HepG2 (cell line): ENCODE data around the gene RRP8. TPM values are rescaled to one million over a fixed set of nuclear protein-coding genes. Genes with fewer than 3 reads are reported as not detected.

Experiments used
- ATAC-seq: fragments of 200-7000 bp; cut with Tn5 transposase; 3 replicates; pipeline ENCODE4 v1.9.1; 2020; ENCODE audit warnings: mild to moderate bottlenecking, moderate library complexity
- BruUV-seq: library from RNA; stranded (reverse); fragments of 400-500 nt; replicated peaks from 2 replicates; lab custom pipeline; 2021; lab: Mats Ljungman, UMichigan
- CTCF ChIA-PET: fragments of 300-600 bp; formaldehyde crosslinking; extraction: SDS; loops from one replicate; lab custom pipeline; 2021; ENCODE audit warnings: low total read pairs, inconsistent platforms, low intra/inter-chr PET ratio; lab: Yijun Ruan, JAX
- POLR2A ChIA-PET: fragments of 350-600 bp; sonication (Branson Sonifier 250); formaldehyde crosslinking; loops from one replicate; lab custom pipeline; 2020; ENCODE audit warnings: antibody characterized with exemption, inconsistent platforms; lab: Yijun Ruan, JAX
- DNase-seq: peaks from one replicate; pipeline ENCODE4 v3.0.0-alpha.2; 2015; ENCODE audit warnings: low spot score
- FAIRE-seq: peaks from 3 replicates; lab custom pipeline; 2011; peaks lifted over from hg19 to GRCh38; lab: Jason Lieb, UNC
- H2AFZ ChIP-seq: one replicate; pipeline ENCODE4 v1.6.1; 2011; ENCODE audit warnings: low read length, inconsistent platforms
- H3K27ac ChIP-seq: fragments of 300-600 bp; 3 replicates; pipeline ENCODE4 v1.8.0; 2011; ENCODE audit warnings: mixed run types, mild to moderate bottlenecking, mixed read lengths, low read length, inconsistent platforms; ENCODE audit not compliant: insufficient read depth; ENCODE audit errors: extremely low read length
- H3K27me3 ChIP-seq, 2 experiments: fragments of 200-600 bp in 1 of 2; 2 replicates in 1 of 2; 3 replicates in 1 of 2; pipeline versions ENCODE4 v1.6.0 to v1.8.0; 2011; ENCODE audit warnings: low read length in 2 of 2, mild to moderate bottlenecking in 2 of 2, moderate library complexity in 2 of 2, inconsistent platforms in 1 of 2; ENCODE audit not compliant: insufficient read depth in 2 of 2, control insufficient read depth in 1 of 2
- H3K36me3 ChIP-seq, 2 experiments: fragments of 200-600 bp in 1 of 2; replicated peaks in 1 of 2; 2 replicates in 1 of 2; 3 replicates in 1 of 2; pipeline versions ENCODE4 v1.5.1 to v1.8.0; 2011; ENCODE audit warnings: low read length in 2 of 2, inconsistent platforms in 1 of 2; ENCODE audit not compliant: insufficient read depth in 2 of 2, control insufficient read depth in 1 of 2
- H3K4me1 ChIP-seq: 2 replicates; pipeline ENCODE4 v1.5.1; 2012; ENCODE audit warnings: low read length, inconsistent platforms; ENCODE audit not compliant: insufficient read depth
- H3K4me2 ChIP-seq: 2 replicates; pipeline ENCODE4 v1.6.0; 2011; ENCODE audit warnings: low read depth, low read length, inconsistent platforms
- H3K4me3 ChIP-seq, 3 experiments: fragments of 200-600 bp in 1 of 3; sonication (generic), shearing (Covaris generic) in 1 of 3; replicated peaks in 1 of 3; 2 replicates each; pipeline ENCODE4 v1.5.1; 2011 to 2016; ENCODE audit warnings: low read length in 3 of 3, inconsistent platforms in 2 of 3, low read depth in 2 of 3, mild to moderate bottlenecking in 2 of 3, control low read depth in 1 of 3, mixed read lengths in 1 of 3; ENCODE audit not compliant: insufficient read depth in 1 of 3
- H3K79me2 ChIP-seq: one replicate; pipeline ENCODE4 v1.6.1; 2011; ENCODE audit warnings: low read length, inconsistent platforms; ENCODE audit not compliant: insufficient read depth
- H3K9ac ChIP-seq: 2 replicates; pipeline ENCODE4 v1.6.0; 2011; ENCODE audit warnings: mild to moderate bottlenecking, low read depth, low read length, inconsistent platforms; ENCODE audit not compliant: insufficient read depth
- H3K9me3 ChIP-seq: 2 replicates; pipeline ENCODE4 v1.5.1; 2012; ENCODE audit warnings: mild to moderate bottlenecking, low read length
- H4K20me1 ChIP-seq: 2 replicates; pipeline ENCODE4 v1.6.0; 2011; ENCODE audit warnings: inconsistent platforms, mild to moderate bottlenecking, low read length, moderate library complexity; ENCODE audit not compliant: insufficient read depth
- MIXL1 ChIP-seq: IDR thresholded peaks from 2 replicates; pipeline ENCODE4 v1.6.1; 2016
- PPARG ChIP-seq: conservative IDR thresholded peaks from 2 replicates; pipeline ENCODE4 v1.6.1; 2016; ENCODE audit warnings: missing biosample characterization, missing genetic modification reagents
- RELA ChIP-seq: sonication (generic); formaldehyde crosslinking; IDR thresholded peaks from 2 replicates; pipeline ENCODE4 v1.4.0; 2020; ENCODE audit warnings: missing genetic modification reagents
- ZNF280B ChIP-seq: sonication (generic); formaldehyde crosslinking; IDR thresholded peaks from 2 replicates; pipeline ENCODE4 v1.5.0; 2020; ENCODE audit warnings: missing genetic modification reagents, mild to moderate bottlenecking, borderline replicate concordance
- ZSCAN29 ChIP-seq: sonication (generic); formaldehyde crosslinking; conservative IDR thresholded peaks from 2 replicates; pipeline ENCODE4 v1.4.0; 2020; ENCODE audit warnings: mild to moderate bottlenecking, missing genetic modification reagents
- WGBS: methylation state at CpG from one replicate; pipeline ENCODE4 v1.1.6; 2017; ENCODE audit warnings: low lambda C conversion rate; 5-methylcytosine and 5-hydroxymethylcytosine counted together
- in situ Hi-C: cut with HindIII; loops from 2 replicates; pipeline ENCODE4 v1.10.0; 2017; ENCODE audit warnings: low pct_unique_long_range_greater_than_20kb; ENCODE audit not compliant: extremely low pct_ligation_motif_present
- intact Hi-C: fragments of 100-400 bp; cut with micrococcal nuclease; formaldehyde crosslinking; loops from one replicate; pipeline ENCODE4 v1.10.0; 2022; ENCODE audit not compliant: unreplicated experiment
- polyA plus RNA-seq, 8 experiments: library from polyadenylated mRNA; depleted of rRNA in 3 of 8; stranded (reverse) in 7 of 8; unstranded in 1 of 8; fragments of >200 nt; fragmentation: Illumina TruSeq in 4 of 8; extraction: Trizol in 4 of 8; gene quantifications; 2 replicates each; pipeline versions ENCODE4 v1.2.1 to v1.2.3, GENCODE V29; 2011 to 2016; ENCODE audit warnings: low read depth in 4 of 8, missing spikeins in 1 of 8, mixed read lengths in 1 of 8; ENCODE audit not compliant: insufficient read depth in 1 of 8
- total RNA-seq, 5 experiments: library from RNA; depleted of rRNA; stranded (reverse); fragments of >200 nt; fragmentation: Illumina TruSeq; extraction: Trizol; gene quantifications; 2 replicates each; pipeline ENCODE4 v1.2.3, GENCODE V29; 2016; ENCODE audit warnings: low read depth in 1 of 5
- TF ChIP-seq, protein P1 (sequence below): sonication (generic); formaldehyde crosslinking; IDR thresholded peaks from 2 replicates; pipeline ENCODE4 v1.5.1; 2020; ENCODE audit warnings: missing genetic modification reagents, mild to moderate bottlenecking, borderline replicate concordance
- TF ChIP-seq, protein P2 (sequence below), 2 experiments: sonication (generic) in 1 of 2; formaldehyde crosslinking in 1 of 2; IDR thresholded peaks; 2 replicates each; pipeline versions ENCODE4 v1.5.1 to v1.6.1; 2011 to 2020; ENCODE audit warnings: borderline replicate concordance in 1 of 2, low read depth in 1 of 2, low read length in 1 of 2, mild to moderate bottlenecking in 1 of 2, missing genetic modification reagents in 1 of 2, moderate library complexity in 1 of 2
- TF ChIP-seq, protein P3 (sequence below): sonication (generic); formaldehyde crosslinking; IDR thresholded peaks from 2 replicates; pipeline ENCODE4 v1.8.1; 2023; ENCODE audit warnings: missing genetic modification reagents, inconsistent platforms, borderline replicate concordance
- TF ChIP-seq, protein P4 (sequence below): sonication (generic); formaldehyde crosslinking; IDR thresholded peaks from 2 replicates; pipeline ENCODE4 v1.8.1; 2022; ENCODE audit warnings: low read depth, mild to moderate bottlenecking, missing genetic modification reagents
- TF ChIP-seq, protein P5 (sequence below): IDR thresholded peaks from 2 replicates; pipeline ENCODE4 v1.6.1; 2016; ENCODE audit warnings: low read depth, control low read depth

RRP8 gene
- total and polyA plus RNA-seq, 2 of the 13 experiments (the other 11 are each of a cell fraction or from before 2014, with no cell fraction given): 7.2 to 21.6 TPM

- Histone ChIP-seq H3K9ac (no peak overlapping the region), H3K9me3 (no peaks in the 10 kb centered on the region), H3K4me2 (no peak overlapping the region), H2AFZ (no peak overlapping the region), H4K20me1 (no peaks in the 10 kb centered on the region), H3K27ac (no peak overlapping the region), H3K36me3 (peaks cover 21 to 40% of the 10 kb centered on the region in 2 experiments), H3K4me1 (peaks cover 36% of the 10 kb centered on the region), H3K79me2 (peaks cover 1% of the 10 kb centered on the region), H3K4me3 (no peak overlapping the region), H3K27me3 (no peaks in the 10 kb centered on the region)
- in situ Hi-C loops: no loop called here
- no peak for DNase-seq
- WGBS: 94% methylated on average over 3 of the region's 3 CpGs
- POLR2A ChIA-PET: interaction anchor here (1.9 to 3.1 kb wide), 3 partner anchors 9 to 132 kb away, joined by 8 to 24 read pairs (median 17); partner anchors contain the start of genes ARFIP2, ILK, RRP8 and TIMM10B
- CTCF ChIA-PET: no interaction called here
- no peak for FAIRE-seq
- no peak for ATAC-seq
- intact Hi-C loops: loop anchor here (5.0 kb wide), 1 partner anchor 131 kb away; the partner anchor contains the start of genes ARFIP2 and TIMM10B
- BruUV-seq: no TSS peak
- TF ChIP-seq, protein P1, sequence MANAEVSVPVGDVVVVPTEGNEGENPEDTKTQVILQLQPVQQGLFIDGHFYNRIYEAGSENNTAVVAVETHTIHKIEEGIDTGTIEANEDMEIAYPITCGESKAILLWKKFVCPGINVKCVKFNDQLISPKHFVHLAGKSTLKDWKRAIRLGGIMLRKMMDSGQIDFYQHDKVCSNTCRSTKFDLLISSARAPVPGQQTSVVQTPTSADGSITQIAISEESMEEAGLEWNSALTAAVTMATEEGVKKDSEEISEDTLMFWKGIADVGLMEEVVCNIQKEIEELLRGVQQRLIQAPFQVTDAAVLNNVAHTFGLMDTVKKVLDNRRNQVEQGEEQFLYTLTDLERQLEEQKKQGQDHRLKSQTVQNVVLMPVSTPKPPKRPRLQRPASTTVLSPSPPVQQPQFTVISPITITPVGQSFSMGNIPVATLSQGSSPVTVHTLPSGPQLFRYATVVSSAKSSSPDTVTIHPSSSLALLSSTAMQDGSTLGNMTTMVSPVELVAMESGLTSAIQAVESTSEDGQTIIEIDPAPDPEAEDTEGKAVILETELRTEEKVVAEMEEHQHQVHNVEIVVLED (CRISPR knock-in tag): no peak
- TF ChIP-seq ZSCAN29 (CRISPR knock-in tag) (no peak), PPARG (CRISPR knock-in tag) (no peak), RELA (no peak), MIXL1 (no peak), ZNF280B (CRISPR knock-in tag) (no peak)
- TF ChIP-seq, protein P2, sequence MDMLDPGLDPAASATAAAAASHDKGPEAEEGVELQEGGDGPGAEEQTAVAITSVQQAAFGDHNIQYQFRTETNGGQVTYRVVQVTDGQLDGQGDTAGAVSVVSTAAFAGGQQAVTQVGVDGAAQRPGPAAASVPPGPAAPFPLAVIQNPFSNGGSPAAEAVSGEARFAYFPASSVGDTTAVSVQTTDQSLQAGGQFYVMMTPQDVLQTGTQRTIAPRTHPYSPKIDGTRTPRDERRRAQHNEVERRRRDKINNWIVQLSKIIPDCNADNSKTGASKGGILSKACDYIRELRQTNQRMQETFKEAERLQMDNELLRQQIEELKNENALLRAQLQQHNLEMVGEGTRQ (IDR thresholded peaks at IDR 0.05; ENCODE audit: low read depth, low read length): no peak
- TF ChIP-seq, protein P2 (CRISPR knock-in tag; IDR thresholded peaks at IDR 0.05; ENCODE audit: borderline replicate concordance): no peak
- TF ChIP-seq, protein P3, sequence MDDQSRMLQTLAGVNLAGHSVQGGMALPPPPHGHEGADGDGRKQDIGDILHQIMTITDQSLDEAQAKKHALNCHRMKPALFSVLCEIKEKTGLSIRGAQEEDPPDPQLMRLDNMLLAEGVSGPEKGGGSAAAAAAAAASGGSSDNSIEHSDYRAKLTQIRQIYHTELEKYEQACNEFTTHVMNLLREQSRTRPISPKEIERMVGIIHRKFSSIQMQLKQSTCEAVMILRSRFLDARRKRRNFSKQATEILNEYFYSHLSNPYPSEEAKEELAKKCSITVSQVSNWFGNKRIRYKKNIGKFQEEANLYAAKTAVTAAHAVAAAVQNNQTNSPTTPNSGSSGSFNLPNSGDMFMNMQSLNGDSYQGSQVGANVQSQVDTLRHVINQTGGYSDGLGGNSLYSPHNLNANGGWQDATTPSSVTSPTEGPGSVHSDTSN (CRISPR knock-in tag): no peak
- TF ChIP-seq, protein P4, sequence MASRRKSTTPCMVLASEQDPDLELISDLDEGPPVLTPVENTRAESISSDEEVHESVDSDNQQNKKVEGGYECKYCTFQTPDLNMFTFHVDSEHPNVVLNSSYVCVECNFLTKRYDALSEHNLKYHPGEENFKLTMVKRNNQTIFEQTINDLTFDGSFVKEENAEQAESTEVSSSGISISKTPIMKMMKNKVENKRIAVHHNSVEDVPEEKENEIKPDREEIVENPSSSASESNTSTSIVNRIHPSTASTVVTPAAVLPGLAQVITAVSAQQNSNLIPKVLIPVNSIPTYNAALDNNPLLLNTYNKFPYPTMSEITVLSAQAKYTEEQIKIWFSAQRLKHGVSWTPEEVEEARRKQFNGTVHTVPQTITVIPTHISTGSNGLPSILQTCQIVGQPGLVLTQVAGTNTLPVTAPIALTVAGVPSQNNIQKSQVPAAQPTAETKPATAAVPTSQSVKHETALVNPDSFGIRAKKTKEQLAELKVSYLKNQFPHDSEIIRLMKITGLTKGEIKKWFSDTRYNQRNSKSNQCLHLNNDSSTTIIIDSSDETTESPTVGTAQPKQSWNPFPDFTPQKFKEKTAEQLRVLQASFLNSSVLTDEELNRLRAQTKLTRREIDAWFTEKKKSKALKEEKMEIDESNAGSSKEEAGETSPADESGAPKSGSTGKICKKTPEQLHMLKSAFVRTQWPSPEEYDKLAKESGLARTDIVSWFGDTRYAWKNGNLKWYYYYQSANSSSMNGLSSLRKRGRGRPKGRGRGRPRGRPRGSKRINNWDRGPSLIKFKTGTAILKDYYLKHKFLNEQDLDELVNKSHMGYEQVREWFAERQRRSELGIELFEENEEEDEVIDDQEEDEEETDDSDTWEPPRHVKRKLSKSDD (CRISPR knock-in tag): no peak
- TF ChIP-seq, protein P5, sequence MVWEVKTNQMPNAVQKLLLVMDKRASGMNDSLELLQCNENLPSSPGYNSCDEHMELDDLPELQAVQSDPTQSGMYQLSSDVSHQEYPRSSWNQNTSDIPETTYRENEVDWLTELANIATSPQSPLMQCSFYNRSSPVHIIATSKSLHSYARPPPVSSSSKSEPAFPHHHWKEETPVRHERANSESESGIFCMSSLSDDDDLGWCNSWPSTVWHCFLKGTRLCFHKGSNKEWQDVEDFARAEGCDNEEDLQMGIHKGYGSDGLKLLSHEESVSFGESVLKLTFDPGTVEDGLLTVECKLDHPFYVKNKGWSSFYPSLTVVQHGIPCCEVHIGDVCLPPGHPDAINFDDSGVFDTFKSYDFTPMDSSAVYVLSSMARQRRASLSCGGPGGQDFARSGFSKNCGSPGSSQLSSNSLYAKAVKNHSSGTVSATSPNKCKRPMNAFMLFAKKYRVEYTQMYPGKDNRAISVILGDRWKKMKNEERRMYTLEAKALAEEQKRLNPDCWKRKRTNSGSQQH (CRISPR knock-in tag): no peak
These were observed 10.1 kb upstream of the RRP8 start for GRCh38 chr11:6613496-6613895.
